HG02588 (cell line): ENCODE results near the gene CCDC150.
"Not testable (repeated sequence)": the region's sequence is repeated elsewhere in the genome, so short reads cannot be mapped to it uniquely, and the experiment has no call there.

Source experiments
- ATAC-seq: cut with Tn5 transposase; IDR thresholded peaks from one replicate; pipeline ENCODE4 v1.9.1; 2021; ENCODE audit warnings: mild to moderate bottlenecking, moderate library complexity; ENCODE audit not compliant: unreplicated experiment

The CCDC150 gene

DNA sequence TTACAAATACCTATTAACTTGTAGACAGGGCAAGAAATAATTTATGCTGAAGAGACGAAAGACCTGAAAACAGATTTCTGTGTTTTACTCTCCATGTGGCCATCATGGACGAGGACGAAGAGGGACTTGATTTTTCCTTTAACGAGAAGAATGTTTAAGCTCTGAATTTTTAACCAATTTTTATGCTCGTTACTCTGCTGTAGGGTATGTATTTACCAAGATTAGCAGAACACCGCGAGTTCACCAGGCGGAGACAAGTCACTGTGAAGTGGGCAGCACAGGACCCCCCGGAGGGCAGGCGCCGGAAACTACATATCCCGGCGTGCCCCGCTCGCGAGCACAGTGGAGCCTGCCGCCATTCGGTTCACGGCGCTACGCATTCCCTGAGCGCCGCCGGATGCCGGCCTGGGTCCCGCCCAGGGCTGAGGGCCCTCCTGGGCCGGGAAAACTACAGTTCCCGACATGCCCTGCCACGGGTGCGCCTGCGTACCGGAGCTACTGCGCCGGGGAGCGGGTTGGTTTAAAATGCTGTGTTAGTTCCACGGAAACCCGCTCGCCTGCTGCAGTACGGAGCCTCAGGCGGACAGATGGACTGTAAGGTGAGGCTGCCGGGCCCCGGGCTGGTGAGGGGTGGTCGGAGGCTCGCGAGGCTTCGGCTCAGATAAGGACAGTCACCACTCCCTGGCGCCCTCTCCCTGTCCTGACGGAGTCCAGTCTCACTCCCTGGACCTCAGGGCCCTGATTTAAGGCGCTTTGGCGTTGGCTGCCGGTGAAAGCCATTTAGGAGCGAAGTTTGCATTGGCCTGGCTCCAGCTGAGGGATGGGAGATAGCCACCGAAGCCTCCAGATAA, at the start of gene CCDC150:
Gene CCDC150, plus strand, starts transcription at position 536 of the 851 bp plus-strand sequence. Its CDS starts 52 bp downstream, at position 588.
- peak; percentile 100 for ATAC-seq

DNA sequence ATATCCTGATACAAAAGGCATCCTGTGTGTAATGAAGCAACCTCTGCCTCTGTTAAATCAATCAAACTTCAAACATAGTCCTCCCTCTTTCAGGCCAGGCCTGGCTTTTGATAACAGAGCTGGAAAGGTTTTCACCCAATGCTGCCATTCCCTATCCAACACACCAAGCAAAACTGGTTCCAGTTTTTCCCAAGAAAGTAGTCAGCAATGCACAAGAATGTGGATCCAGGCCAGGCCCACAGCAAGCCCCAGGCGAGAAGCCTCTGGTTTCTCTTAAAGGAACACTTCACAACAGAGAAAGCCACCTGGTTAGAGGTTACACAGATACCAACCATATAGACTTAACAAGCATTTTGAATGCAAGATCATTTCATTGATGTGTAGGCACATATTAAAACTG, 49.2 kb upstream of the CCDC150 start:
- no peak for ATAC-seq

DNA sequence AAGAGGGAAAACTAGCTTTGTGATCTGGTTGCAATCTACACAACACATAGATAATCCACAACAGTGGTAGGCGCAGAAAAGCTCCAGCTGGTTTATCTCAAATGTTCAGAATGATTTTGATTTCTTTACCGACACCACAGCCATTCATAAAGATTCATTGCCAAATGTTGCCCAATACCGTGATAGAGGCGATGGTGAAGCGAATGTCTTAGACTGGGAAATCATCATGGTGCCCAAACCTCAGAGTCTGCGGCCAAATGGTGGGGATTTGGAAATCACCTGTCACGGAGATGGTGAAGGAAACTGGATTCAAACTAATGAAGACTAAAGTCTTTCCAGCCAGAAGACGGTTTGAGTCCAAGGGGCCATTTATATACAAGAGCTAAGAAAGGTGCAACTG, 48.5 kb upstream of the CCDC150 start:
- ATAC-seq, result no peak

DNA sequence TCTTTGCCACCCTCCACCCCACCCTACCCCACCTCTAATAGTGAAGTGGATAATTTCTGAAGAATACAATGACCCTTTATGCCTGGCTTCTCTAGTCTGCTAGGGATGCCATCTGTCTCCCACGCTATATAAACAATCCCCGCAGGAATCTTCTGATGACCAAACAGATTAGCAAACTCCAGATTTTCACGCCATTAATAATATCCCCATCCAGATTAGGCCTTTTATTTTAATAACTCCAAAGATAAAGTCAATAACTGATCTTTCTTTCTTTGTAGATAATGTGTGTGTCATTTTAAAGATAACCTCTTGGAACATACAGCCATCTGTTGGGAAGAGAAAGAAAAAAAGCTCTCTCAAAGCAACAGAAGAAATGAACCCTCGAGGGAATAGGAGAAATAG, 47.9 kb upstream of the CCDC150 start:
- ATAC-seq, result no peak

DNA sequence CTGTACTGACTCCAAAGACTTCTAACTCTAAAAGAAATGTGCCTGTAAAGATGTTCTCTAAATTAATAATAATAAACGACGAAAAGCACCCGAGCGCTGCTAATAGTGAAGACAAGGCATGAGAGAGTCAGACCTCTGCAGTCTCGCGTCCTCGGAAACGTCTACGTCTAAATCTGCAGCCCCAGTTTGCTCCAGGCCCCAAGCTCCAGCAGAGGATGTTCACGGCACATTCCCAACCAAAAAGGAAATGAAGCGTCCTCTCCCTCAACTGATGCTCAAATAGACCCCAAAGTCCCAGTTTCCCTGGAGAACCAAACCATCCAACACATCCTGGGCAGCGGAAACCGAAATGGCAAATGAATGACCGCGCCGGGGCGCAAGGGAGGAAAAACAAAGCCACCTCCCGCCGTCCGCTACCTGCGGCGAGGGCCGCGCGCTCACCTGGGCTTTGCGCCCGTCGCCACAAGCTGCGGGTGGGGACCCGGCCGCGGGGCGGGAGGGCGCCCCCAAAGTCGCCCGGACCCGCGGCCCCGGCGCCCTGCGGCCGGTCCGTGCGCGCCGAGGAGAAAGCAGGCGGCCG, 47.1 kb upstream of the CCDC150 start:
- ATAC-seq, result no peak

DNA sequence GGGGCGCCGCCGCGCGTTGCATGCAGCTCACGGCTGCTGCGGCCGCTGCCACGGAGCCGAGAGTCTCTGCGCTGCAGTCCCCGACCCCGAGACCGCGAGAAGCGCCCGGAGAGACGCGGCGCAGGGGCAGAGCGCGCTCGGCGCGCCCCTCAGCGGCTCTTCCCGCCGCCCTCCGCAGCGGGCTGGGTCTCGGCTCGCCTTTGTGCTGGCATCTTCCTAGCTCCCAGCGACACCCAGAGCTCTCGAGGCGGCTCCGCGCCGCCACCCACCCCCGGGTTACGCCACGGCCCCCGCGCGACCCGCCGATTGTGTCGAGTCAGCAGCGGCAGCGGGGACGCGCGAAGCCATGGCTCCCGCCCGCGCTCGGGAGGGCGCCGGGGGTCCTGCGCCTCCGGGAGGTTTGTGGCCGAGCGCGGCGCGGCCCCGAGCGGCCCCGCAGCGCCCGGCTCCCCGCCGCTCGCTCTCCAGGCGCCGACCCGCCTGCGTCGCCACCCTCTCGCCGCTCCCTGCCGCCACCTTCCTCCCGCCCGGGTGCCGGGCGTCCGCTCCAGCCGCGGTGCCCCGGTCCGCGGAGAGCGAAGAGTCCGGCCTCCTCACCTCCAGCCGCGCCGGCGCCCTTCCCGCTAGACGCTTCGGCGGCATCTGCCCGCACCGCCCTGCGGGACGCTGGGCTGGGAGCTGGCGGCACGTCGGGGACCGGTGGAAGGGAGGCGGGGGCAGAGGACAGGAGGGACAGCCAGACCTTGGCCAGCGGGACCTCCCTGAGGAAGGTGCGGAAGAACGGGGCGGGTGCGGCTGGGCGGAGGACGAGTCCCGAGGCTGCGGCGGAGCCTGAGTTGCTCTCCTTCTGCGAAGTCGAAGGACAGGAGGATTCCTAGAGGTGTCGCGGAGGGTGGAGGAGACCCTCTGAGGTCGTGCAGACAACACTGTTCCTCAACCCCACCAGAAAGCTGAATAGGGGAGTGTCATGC, 46.3 kb upstream of the CCDC150 start, which contains the start of gene HECW2:
Gene HECW2, minus strand, starts transcription at position 644 of the 971 bp plus-strand sequence.
- ATAC-seq, result peak; percentile 44

DNA sequence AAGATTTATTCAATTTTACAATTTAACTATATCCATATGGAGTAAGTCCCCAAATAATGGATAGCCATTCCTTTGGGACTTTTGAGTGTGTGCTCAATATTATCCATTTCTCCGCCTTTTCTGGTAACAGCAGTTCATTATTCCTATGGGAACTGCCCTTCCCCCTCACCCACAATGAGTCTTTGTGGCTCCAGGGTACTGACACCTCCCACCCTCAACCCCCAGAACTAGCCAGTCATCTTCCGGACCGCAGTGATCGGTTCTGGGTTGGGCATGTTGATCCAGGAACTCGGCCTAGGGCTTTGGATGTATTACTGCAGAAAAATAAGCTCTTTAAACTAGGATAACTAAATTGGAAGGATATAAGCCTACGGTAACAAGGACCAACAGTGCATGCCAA, 45.4 kb upstream of the CCDC150 start:
- ATAC-seq, result no peak

DNA sequence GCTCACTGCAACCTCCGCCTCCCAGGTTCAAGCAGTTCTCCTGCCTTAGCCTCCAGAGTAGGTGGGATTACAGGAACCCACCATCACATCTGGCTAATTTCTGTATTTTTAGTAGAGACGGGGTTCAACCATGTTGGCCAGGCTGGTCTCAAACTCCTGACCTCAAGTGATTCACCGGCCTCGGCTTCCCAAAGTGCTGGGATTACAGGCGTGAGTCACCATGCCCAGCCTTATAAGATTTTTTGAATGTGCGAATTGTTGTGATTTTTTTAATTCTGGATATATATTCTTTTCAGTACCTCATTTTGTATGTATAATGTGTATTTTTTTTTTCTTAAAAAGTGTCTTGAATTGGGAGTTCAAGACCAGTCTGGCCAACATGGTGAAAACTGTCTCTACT, 42.0 kb upstream of the CCDC150 start:
- no peak for ATAC-seq

DNA sequence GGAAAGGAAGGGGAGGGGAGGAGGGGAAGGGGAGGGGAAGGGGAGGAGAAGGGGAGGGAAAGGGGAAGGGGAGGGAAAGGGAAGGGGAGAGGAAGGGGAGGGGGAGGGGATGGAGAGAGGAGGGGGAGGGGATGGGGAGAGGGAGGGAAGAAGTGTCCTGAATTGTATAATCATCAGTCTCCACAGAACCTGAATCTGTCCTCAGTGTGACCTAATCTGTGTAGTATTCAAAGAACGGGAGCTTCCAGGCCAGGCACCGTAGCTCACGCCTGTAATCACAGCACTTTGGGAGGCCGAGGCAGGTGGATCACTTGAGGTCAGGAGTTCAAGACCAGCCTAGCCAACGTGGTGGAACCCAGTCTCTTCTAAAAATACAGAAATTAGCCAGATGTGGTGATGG, 41.1 kb upstream of the CCDC150 start:
- ATAC-seq, result no peak

DNA sequence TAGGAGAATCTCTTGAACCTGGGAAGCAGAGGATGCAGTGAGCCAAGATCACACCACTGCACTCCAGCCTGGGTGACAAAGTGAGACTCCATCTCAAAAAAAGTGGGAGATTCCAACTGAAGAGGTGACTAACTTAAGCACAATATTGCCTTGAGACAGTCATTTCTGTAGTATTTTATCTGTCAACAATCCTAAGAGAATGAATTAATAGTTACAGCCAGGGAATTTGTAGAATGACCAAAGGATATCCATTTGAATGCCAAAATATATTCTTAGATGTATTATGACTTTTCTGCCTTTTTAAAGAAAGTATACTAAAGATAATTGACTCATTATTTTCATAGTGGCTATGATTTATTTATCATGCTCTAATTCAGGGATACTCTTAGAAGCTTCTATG, 40.7 kb upstream of the CCDC150 start:
- no peak for ATAC-seq

DNA sequence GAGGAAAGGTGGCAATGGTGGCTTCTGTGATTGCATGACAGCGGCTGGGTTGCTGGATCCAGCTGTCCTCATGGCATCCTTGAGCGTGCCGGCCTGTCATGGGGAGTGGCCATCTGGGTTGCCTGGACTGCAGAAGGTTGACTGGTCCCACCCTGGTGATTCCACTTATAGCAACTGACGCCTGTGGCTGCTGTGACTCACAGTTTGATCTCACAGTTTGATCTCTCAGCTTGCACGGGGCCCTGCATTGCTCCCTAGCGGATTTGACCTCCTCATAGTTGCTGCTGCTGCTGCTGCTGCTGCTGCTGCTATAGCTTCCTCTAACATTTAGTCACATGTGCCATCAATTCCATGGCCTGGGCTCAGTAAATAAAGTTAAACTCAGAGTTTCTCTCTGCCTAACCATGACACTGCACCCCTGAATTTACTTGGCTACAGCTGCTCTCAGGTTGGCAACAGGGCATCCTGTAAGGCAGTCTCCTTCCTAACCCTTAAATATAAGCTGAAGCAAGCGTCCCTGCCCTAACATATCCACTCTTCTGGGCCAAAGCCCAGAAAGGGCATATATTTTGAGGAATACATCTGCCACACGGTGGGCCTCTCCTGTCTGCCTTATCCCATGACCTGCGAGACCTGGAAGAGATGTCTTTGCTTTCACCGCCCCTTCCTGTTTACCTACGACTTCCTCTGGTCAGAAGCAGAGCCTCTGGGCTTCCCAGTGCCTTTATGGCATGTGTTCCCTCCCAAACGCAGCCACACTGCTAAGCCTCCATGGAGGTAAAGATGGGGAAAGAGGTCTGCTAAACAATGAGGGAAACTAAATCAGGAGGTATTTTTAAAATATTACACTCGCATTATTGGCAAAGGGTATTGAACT, 37.8 kb upstream of the CCDC150 start:
- no peak for ATAC-seq

DNA sequence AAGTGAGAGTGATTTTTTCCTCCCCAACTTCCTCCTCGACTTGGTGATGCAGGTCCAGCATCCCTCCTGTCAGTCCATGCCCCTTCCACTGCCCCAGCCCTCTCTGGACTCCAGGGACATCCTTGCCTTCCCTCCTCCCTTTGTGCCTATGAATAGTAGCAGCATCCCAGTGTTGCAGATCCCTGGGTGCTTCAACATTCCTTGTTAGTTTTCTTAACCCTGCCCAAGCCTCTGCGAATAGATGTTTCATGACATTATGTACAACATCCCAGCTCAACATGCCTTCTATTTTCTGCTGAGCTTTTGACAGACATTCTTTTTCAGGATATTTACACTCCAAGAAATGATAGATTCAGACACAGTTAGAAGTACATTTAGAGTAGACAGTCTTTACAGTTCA, 35.3 kb upstream of the CCDC150 start:
- no peak for ATAC-seq

DNA sequence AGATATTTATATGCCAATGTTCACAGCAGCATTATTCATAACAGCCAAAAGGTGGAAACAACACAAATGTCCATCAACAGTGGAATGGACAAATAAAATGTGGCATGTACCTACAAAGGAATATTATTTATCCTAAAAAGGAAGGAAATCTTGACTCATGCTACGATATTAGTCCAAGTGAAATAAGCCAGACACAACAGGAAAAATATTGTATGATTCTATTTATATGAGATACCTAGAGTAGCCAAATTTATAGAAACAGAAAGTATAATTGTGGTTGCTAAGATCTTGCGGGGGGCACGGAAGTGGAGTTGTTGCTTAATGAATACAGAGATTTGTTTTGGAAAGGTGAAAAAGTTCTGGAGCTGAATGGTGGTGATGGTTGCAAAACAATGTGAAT, 33.0 kb upstream of the CCDC150 start:
- ATAC-seq, result no peak

DNA sequence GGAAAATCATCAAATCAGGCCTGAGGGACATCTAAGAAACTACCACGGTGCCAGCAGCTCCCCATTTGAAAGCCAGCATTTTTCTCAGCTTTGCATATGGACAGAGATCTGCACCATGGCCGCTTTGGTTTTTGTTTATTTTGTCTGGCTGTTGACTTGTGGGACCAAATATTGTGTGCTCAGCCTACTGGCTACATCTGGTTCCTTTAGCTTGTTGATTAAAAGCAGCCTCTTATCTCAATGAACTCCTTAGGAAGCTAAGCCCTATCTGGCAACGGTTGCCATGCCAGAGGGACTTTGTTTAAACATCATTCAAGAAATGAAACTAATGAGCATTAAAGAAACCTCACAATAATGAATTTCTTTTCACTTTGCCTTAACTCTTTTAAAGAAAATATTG, 32.4 kb upstream of the CCDC150 start:
- no peak for ATAC-seq

DNA sequence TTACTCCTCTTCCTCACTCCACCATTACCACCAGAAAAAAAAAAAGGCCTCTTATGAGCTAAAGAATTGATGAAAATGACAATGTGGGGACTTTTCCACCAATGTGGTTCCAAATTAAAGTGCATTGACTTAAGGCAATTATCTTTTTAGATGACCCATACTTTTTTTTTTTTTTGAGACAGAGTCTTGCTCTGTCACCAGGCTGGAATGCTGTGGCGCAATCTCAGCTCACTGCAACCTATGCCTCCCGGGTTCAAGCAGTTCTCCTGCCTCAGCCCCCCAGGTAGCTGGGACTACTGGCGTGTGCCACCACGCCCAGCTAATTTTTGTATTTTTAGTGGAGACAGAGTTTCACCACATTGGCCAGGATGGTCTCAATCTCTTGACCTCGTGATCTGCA, 31.6 kb upstream of the CCDC150 start:
- not testable (repeated sequence) for ATAC-seq

DNA sequence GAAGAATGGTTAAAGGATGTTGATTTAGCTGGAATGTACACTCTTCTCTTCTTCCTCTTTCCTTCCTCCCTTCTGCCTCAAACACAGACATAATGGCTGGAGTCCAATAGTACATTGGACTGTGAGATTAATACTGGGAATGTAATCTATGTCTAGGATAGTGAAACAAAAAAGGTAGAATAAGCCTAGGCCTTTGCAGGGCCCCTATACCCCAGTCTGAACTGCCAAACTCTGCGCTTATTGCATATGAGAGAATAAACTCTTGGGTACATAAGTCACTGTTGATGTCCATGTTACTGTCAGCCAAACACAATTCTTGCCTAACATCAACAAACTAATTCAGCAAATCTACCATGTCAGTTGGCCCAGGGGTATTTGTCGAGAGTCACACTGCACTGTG, 29.7 kb upstream of the CCDC150 start:
- ATAC-seq, result no peak

DNA sequence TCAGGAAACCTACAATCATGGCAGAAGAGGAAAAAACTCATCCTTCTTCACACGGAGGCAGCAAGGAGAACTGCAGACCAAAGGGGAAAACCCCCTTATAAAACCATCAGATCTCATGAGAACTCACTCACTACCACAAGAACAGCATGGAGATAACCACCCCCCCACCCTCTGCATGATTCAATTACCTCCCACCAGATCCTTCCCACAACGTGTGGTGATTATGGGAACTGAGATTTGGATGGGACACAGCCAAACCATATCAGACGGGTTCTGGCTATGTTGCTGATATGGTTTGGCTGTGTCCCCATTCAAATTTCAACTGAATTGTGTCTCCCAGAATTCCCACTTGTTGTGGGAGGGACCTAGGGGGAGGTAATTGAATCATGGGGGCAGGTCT, 28.7 kb upstream of the CCDC150 start:
- no peak for ATAC-seq

DNA sequence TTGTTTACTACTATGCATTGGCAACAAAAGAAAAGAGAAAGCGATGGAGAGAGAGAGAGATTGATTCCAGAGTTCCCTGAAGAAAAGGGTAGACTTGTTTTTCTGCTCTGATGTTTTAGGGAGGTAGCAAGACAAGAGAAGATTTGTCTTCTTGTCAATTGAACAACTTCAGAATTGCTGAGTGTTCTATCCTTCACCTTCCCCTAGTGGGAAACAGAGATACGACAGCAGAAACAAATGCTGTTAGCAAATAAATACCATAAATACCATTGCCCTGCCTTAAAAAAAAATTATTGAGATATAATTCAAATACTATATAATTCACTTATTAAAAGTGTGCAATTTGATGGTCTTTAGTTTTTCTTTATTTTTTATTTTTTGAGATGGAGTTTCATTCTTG, 26.2 kb upstream of the CCDC150 start:
- no peak for ATAC-seq

DNA sequence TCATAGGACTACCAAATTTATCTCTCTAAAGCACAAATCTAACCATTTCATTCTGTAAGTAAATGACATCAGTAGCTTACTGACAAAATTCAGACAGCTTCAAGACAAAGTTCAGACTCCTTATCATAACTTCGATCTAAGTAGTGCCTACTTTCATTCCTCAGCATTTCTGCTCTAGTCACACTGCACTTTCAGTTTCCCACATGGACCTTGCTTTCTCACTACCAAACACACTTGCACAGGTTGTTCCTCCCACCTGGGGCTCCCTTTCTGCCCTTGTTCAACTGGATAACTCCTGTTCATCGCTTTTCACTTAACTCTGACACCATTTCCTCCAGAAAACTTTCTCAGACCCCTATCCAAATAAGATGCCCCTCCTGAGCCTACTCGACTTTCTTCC, 22.1 kb upstream of the CCDC150 start:
- ATAC-seq, result no peak

DNA sequence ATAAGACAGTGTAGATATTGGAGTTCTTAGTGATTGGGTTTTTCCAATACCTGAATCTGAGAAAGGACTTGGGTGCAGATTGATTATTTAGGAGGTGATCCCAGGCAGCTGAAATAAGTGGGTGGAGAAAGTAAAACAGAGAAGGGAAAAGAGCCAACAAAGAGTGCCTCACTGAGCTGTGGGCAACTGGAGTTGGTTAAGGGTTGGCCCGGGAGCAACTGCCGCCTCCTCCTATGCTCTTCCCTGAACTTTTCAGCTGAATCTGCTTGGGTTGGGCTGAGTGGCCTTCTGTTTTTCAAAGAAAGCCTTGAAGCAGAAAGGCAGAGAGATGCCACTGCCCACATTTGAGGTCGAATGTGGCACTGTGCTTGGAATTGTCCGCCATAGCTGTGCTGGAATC, 20.9 kb upstream of the CCDC150 start:
- ATAC-seq, result no peak
